ENCODE results near the gene APLF.
A peak's percentile ranks its signal among the peaks of the same experiment; 100 is the strongest.

DNA sequence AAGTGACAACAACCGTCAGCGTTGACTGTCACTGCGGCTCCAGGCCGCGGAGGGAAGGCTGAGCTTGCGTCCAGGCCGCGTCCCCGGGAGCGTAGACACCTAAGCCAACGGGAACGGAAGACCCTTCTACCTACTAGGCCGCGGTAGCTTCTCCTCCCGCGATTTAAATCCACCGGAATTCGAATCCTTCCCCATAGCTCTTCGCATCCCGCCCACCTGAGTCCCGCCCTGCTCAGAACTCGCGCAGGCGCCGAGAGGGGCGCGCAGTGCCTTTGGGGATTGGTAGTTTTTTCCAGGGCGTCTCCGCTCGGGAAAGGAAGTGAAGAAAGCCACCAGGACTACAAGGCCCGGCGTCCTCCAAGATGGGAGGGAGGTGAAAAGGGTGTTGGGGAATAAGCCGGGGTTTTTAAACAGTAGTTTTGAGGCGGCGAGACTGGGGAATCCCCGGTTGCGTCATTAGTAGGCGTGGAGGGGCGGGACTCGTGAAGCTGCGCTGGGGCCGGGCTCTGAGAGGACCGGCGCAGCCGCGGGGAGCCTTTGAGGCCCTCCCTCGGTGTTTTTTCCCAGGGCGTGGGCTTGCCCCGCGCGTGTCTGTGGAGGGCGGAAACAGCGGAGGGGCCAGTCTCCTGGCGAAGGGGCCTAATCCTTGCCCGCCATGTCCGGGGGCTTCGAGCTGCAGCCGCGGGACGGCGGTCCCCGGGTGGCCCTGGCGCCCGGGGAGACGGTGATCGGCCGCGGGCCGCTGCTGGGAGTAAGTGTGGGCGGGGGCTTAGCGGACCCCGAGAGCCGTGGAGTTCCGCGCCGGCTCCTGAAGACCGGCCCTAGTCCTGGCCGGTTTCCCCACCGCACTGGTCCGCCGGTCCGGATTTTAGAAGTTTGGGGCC, at the start of gene APLF, which contains the start of gene FBXO48:
- TF ChIP-seq POLR2AphosphoS5 (IDR thresholded peaks at IDR 0.05; ENCODE audit: low read depth, low read length) (no peak), TAF1 (IDR thresholded peaks at IDR 0.05; ENCODE audit: borderline replicate concordance, insufficient read depth, low read length) (no peak), SIN3A (IDR thresholded peaks at IDR 0.05; ENCODE audit: borderline replicate concordance, insufficient read depth, low read length) (peak; percentile 66; the same call in 1 of the 2 replicates), FOXP2 (optimal IDR thresholded peaks at IDR 0.05; ENCODE audit: borderline replicate concordance, extremely low read depth, extremely low read length, insufficient read depth) (no peak)
- TF ChIP-seq, protein P1, sequence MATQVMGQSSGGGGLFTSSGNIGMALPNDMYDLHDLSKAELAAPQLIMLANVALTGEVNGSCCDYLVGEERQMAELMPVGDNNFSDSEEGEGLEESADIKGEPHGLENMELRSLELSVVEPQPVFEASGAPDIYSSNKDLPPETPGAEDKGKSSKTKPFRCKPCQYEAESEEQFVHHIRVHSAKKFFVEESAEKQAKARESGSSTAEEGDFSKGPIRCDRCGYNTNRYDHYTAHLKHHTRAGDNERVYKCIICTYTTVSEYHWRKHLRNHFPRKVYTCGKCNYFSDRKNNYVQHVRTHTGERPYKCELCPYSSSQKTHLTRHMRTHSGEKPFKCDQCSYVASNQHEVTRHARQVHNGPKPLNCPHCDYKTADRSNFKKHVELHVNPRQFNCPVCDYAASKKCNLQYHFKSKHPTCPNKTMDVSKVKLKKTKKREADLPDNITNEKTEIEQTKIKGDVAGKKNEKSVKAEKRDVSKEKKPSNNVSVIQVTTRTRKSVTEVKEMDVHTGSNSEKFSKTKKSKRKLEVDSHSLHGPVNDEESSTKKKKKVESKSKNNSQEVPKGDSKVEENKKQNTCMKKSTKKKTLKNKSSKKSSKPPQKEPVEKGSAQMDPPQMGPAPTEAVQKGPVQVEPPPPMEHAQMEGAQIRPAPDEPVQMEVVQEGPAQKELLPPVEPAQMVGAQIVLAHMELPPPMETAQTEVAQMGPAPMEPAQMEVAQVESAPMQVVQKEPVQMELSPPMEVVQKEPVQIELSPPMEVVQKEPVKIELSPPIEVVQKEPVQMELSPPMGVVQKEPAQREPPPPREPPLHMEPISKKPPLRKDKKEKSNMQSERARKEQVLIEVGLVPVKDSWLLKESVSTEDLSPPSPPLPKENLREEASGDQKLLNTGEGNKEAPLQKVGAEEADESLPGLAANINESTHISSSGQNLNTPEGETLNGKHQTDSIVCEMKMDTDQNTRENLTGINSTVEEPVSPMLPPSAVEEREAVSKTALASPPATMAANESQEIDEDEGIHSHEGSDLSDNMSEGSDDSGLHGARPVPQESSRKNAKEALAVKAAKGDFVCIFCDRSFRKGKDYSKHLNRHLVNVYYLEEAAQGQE (IDR thresholded peaks at IDR 0.05; ENCODE audit: insufficient read depth in 1 of 2, low read depth in 2 of 2, low read length in 2 of 2), result no peak

Data from PFSK-1 (cell line).